Memory B cell (primary cell): ENCODE measurements around the gene CD81.
"Not testable (repeated sequence)": the region's sequence is repeated elsewhere in the genome, so short reads cannot be mapped to it uniquely, and the experiment has no call there.

Source experiments
- ATAC-seq: fragments of 150-1000 bp; cut with Tn5 transposase; 2 replicates; pipeline ENCODE4 v1.10.0; 2021; ENCODE audit warnings: low read depth, mild to moderate bottlenecking, moderate library complexity
- DNase-seq, 2 donors: peaks; one replicate each; pipeline ENCODE4 v3.0.0; 2022; ENCODE audit warnings: low spot score in 2 of 2
- H3K27ac Mint-ChIP-seq: one replicate; pipeline ENCODE4 v1.8.0; 2022; ENCODE audit warnings: mild to moderate bottlenecking, moderate library complexity, mixed read lengths
- H3K27me3 Mint-ChIP-seq: one replicate; pipeline ENCODE4 v1.8.0; 2022; ENCODE audit warnings: mixed read lengths
- H3K36me3 Mint-ChIP-seq: one replicate; pipeline ENCODE4 v1.8.0; 2022; ENCODE audit warnings: mild to moderate bottlenecking, mixed read lengths
- H3K4me1 Mint-ChIP-seq: one replicate; pipeline ENCODE4 v1.8.0; 2022; ENCODE audit warnings: mixed read lengths
- H3K4me3 Mint-ChIP-seq: one replicate; pipeline ENCODE4 v1.8.0; 2022; ENCODE audit warnings: mild to moderate bottlenecking, moderate library complexity, mixed read lengths
- H3K9me3 Mint-ChIP-seq: one replicate; pipeline ENCODE4 v1.8.0; 2022; ENCODE audit warnings: mixed read lengths

Gene CD81

GRCh38 chr11:2363130-2363529 lies 14.0 kb upstream of the CD81 start:
- H3K9me3 Mint-ChIP-seq: no peaks in the 10 kb centered on the region
- H3K4me1 Mint-ChIP-seq: peaks cover 8% of the 10 kb centered on the region
- no peaks in the 10 kb centered on the region for H3K27me3 Mint-ChIP-seq
- no peak for DNase-seq
- H3K27ac Mint-ChIP-seq: no peak overlapping the region
- no peaks in the 10 kb centered on the region for H3K36me3 Mint-ChIP-seq
- H3K4me3 Mint-ChIP-seq: no peak overlapping the region
- no peak for ATAC-seq

- Mint-ChIP-seq H3K4me3 (no peak overlapping the region), H3K27me3 (no peaks in the 10 kb centered on the region), H3K9me3 (no peaks in the 10 kb centered on the region), H3K4me1 (peaks cover 6% of the 10 kb centered on the region), H3K27ac (no peak overlapping the region), H3K36me3 (no peaks in the 10 kb centered on the region)
- ATAC-seq: no peak
- DNase-seq: no peak
Measured at GRCh38 chr11:2363577-2364370, 13.3 kb upstream of the CD81 start.

- not testable (repeated sequence) for H3K9me3 Mint-ChIP-seq, ATAC-seq, H3K27ac Mint-ChIP-seq, H3K4me1 Mint-ChIP-seq, H3K4me3 Mint-ChIP-seq, DNase-seq, H3K36me3 Mint-ChIP-seq, H3K27me3 Mint-ChIP-seq
Measured at GRCh38 chr11:2364386-2364785, 12.7 kb upstream of the CD81 start.

GRCh38 chr11:2365571-2366210 lies 11.4 kb upstream of the CD81 start:
- Mint-ChIP-seq H3K27ac (no peak overlapping the region), H3K27me3 (no peaks in the 10 kb centered on the region), H3K4me3 (no peak overlapping the region), H3K36me3 (no peaks in the 10 kb centered on the region), H3K9me3 (no peaks in the 10 kb centered on the region), H3K4me1 (peaks cover 2% of the 10 kb centered on the region)
- DNase-seq (no peak), ATAC-seq (no peak)

DNA sequence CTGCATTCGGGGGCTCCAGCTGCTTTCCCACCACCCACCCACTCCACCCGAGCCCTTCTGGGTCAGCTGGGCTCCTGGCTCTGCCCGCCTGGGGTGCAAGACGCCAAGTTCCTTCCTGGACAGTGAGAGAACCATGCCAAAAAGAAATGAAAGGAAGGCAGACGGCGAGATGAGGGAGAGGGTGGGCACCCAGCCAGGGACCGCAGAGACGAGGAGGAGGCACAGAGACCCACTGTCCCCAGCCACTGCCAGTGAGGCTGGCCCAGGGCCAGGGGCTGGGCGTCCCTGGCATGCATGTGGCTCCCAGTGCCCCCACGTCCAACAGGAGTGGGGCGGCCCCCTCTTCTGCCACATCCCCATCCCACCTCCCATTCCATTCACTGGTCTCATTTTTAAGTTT lies 10.8 kb upstream of the CD81 start:
- no peak for ATAC-seq
- DNase-seq: no peak
- Mint-ChIP-seq H3K4me3 (no peak overlapping the region), H3K27ac (no peak overlapping the region), H3K27me3 (no peaks in the 10 kb centered on the region), H3K9me3 (no peaks in the 10 kb centered on the region), H3K36me3 (no peaks in the 10 kb centered on the region), H3K4me1 (peaks cover 2% of the 10 kb centered on the region)

DNA sequence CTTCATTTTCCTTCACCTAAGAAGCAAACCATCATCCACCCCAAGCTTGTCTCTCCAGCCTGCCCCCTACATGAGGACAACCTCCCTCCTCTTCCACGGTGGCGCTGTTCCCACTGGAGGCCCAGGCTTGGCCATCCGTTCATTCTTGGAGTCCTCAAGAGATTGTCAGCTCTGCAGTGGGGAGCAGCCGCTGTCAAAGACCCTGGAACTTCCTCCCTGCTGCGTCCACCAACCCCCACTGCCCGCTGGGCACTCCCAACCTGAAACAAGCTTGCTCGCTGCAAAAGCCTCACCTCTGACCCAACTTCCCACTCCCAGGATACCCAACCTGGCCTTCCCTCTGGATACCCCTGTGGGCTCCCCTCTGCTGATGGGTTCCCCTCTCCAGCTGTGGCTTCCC lies 10.4 kb upstream of the CD81 start:
- Mint-ChIP-seq H3K36me3 (peaks cover 2% of the 10 kb centered on the region), H3K4me1 (peaks cover 2% of the 10 kb centered on the region), H3K27ac (no peak overlapping the region), H3K27me3 (no peaks in the 10 kb centered on the region), H3K4me3 (no peak overlapping the region), H3K9me3 (no peaks in the 10 kb centered on the region)
- ATAC-seq (no peak), DNase-seq (no peak)

DNA sequence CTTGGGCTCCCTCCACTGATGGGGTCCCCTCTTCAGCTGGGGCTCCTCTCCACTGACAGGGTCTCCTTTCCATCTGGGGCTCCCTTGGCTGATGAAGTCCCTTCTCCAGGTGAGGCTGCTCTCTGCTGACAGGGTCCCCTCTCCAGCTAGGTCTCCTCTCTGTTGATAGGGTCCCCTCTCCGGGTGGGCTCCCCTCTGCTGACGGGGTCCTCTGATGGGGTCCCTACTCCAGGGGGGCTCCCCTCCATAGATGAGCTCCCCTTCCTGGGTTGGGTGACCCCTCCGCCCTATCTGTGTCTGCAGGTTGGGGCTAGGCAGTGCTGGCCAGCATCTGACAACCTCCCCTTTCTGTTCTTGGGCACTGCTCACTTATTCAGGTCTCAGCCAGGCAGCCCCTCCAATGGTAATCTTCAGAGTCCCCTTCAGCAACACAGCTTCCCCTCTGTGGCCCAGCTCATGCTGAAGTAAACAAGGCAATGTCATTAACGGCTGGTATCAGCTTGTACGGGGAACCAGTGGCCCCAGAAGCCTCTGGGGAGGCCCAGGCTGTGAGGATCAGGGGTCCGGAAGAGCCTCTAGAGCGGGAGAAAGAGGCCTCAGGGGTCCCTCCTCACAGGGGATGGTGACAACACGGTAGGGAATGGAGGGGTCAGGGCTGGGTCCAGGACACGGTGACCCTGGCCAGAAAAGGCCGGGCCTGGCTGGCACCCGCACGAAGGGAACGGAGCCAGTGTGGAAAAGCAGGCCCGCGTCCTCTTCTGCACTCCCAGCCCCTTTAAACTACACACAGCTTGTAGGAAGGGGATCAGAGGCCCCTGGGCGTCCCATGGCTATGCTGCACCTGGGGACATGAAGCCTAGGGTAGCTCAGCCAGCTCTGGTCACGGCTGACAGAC lies 9.6 kb upstream of the CD81 start:
- ATAC-seq: no peak
- DNase-seq: no peak

DNA sequence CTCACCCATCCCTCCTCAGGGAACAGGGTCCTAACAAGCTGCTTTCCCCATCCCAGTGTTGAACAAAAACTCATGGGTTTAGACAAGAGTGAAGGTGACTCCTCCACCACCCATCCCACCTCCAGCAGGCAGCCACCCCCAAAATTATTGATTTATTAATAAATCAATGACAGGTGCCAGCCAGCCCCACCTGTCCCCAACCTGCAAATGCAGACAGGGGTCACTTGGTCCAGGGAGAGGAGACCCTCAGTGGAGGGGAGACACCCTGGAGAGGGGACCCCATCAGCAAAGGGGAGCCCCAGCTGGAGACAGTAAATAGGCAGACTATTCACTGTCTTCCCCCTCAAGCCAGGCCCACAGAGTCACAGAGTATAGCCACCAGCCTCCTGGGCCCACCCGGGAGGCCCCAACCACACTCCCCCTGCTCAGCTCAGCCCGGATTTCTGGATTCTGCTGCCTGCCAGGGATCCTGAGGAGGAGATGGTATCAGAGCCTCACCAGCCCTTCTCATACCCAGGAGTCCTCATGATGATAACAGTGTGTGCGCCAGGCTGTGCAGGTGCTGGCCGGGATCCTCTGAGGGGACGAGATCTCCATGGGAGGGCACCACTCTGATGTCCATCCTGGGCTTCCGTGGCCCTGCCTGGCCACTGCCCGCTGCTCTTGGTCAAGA lies 8.8 kb upstream of the CD81 start:
- DNase-seq (no peak), ATAC-seq (no peak)
- Mint-ChIP-seq H3K9me3 (no peaks in the 10 kb centered on the region), H3K4me1 (peaks cover 2% of the 10 kb centered on the region), H3K4me3 (no peak overlapping the region), H3K36me3 (peaks cover 2% of the 10 kb centered on the region), H3K27ac (no peak overlapping the region), H3K27me3 (no peaks in the 10 kb centered on the region)

More for the DNA sequence above, 9.6 kb upstream of the CD81 start:
- Mint-ChIP-seq H3K27me3 (no peaks in the 10 kb centered on the region), H3K9me3 (no peaks in the 10 kb centered on the region), H3K36me3 (peaks cover 2% of the 10 kb centered on the region), H3K27ac (no peak overlapping the region), H3K4me3 (no peak overlapping the region), H3K4me1 (peaks cover 2% of the 10 kb centered on the region)

DNA sequence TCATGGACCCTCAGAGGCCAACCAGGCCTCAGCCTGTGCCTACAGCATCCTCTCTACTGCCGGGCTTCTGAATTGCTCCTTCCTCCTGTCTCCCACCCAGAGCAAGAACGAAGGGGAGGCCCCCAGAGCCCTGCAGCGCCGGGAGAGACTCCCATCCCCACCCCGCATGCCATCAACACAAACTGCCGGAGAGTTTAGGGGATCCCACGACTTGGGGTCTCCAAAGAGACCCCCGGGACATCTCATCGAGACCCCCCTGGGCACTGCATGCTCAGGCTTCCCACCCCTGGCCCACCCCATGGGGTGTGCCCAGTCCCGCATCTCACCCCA lies 8.3 kb upstream of the CD81 start:
- Mint-ChIP-seq H3K4me3 (no peak overlapping the region), H3K27ac (no peak overlapping the region), H3K27me3 (no peaks in the 10 kb centered on the region), H3K9me3 (no peaks in the 10 kb centered on the region), H3K36me3 (peaks cover 2% of the 10 kb centered on the region), H3K4me1 (peaks cover 2% of the 10 kb centered on the region)
- ATAC-seq (no peak), DNase-seq (no peak)

GRCh38 chr11:2369320-2369719 lies 7.8 kb upstream of the CD81 start:
- H3K36me3 Mint-ChIP-seq: peaks cover 2% of the 10 kb centered on the region
- ATAC-seq (no peak), DNase-seq (no peak)
- peaks cover 2% of the 10 kb centered on the region for H3K4me1 Mint-ChIP-seq
- H3K27ac Mint-ChIP-seq: no peak overlapping the region
- H3K9me3 Mint-ChIP-seq: no peaks in the 10 kb centered on the region
- no peaks in the 10 kb centered on the region for H3K27me3 Mint-ChIP-seq
- no peak overlapping the region for H3K4me3 Mint-ChIP-seq

- H3K27me3 Mint-ChIP-seq: no peaks in the 10 kb centered on the region
- no peaks in the 10 kb centered on the region for H3K9me3 Mint-ChIP-seq
- peaks cover 2% of the 10 kb centered on the region for H3K36me3 Mint-ChIP-seq
- no peak overlapping the region for H3K4me3 Mint-ChIP-seq
- ATAC-seq: no peak
- no peak overlapping the region for H3K27ac Mint-ChIP-seq
- no peak for DNase-seq
- peaks cover 2% of the 10 kb centered on the region for H3K4me1 Mint-ChIP-seq
Measured at GRCh38 chr11:2369896-2370295, 7.2 kb upstream of the CD81 start.

DNA sequence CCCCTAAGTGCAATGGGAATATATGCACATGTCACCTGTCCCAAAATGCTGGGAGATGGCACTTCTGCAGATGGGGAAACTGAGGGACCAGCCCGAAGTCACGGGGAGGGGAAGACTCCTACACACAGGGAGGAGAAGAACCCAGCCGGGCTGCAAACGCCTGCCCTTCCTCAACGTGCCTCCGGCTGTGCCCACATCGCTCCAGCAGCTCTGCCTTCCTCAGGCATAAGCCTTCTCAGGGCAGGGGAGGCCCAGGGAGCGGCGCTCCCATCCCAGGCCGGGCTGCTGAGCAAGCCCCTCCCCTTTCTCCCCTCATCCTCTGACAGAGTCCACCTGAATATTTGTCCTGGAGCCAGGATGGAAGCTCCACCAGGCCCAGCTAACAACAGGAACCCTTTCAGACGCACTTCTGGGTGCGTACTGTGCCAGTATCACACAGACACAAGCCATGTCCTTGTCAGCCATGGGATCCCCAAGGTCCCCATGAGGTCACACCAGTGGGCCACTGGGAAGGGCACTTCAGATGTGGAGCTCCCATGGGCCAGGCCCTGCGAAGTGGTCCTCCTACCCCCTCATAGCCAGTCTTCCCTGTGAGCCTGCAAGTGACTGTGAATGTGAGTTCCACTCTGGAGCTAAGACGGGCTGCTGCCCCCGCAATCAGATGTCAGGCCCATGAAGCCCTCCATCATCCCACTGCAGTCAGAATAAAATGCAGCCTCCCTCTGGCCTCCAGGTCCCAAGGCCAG lies 2.5 kb upstream of the CD81 start:
- no peaks in the 10 kb centered on the region for H3K9me3 Mint-ChIP-seq
- peaks cover 2% of the 10 kb centered on the region for H3K36me3 Mint-ChIP-seq
- no peak overlapping the region for H3K4me3 Mint-ChIP-seq
- H3K27ac Mint-ChIP-seq: no peak overlapping the region
- H3K27me3 Mint-ChIP-seq: no peaks in the 10 kb centered on the region
- DNase-seq (no peak), ATAC-seq (no peak)
- H3K4me1 Mint-ChIP-seq: peaks cover 9% of the 10 kb centered on the region

GRCh38 chr11:2375341-2375853 lies 1.7 kb upstream of the CD81 start:
- Mint-ChIP-seq H3K4me1 (peaks cover 15% of the 10 kb centered on the region), H3K36me3 (peaks cover 2% of the 10 kb centered on the region), H3K27ac (no peak overlapping the region), H3K27me3 (no peaks in the 10 kb centered on the region), H3K4me3 (peak overlapping the region; percentile 21), H3K9me3 (no peaks in the 10 kb centered on the region)
- DNase-seq (peak in 1 of 2 donors; percentile 10), ATAC-seq (no peak)
